Measurements from ENCODE around the gene IL12B.
"Not testable (repeated sequence)": the region's sequence is repeated elsewhere in the genome, so short reads cannot be mapped to it uniquely, and the experiment has no call there.

IL12B gene

DNA sequence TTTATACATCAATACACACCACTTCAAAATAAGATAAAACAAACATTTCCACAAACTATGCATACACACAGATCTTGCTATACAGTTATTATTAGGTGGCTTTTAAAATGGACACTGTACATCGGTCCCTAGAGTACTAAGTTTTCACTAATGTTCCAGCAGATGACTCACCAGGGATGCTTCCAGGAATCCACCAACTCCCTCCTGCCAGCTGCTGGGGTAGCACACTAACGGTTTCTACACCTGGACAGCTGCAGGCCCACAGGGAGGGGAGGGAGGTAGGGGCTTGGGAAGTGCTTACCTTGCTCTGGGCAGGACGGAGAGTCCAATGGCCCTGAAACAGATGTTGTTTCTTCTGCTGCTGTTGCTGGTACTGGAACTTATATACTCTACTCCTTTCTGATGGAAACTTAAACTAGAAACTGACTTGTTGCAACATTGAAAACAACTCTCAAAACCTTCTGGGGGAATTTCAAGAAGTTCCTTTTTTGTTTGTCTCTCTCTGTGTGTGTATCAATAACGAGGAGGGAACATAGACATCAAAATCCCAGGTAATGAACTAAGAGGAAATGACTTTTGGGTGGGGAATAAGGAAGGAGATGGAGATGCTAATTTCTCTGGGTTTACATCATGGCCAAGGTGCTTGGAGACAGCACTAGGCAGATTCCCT lies at the start of gene IL12B:
Gene IL12B, minus strand, starts transcription at position 357 of the 670 bp plus-strand sequence. CDS start 3,705 bp downstream, outside the sequence.
- no peak within 1 kb of the TSS for H3K4me3 ChIP-seq (ENCODE audit: low read depth, low read length)
- DNase-seq (ENCODE audit: low read depth): no peak
- TF ChIP-seq, protein P1, sequence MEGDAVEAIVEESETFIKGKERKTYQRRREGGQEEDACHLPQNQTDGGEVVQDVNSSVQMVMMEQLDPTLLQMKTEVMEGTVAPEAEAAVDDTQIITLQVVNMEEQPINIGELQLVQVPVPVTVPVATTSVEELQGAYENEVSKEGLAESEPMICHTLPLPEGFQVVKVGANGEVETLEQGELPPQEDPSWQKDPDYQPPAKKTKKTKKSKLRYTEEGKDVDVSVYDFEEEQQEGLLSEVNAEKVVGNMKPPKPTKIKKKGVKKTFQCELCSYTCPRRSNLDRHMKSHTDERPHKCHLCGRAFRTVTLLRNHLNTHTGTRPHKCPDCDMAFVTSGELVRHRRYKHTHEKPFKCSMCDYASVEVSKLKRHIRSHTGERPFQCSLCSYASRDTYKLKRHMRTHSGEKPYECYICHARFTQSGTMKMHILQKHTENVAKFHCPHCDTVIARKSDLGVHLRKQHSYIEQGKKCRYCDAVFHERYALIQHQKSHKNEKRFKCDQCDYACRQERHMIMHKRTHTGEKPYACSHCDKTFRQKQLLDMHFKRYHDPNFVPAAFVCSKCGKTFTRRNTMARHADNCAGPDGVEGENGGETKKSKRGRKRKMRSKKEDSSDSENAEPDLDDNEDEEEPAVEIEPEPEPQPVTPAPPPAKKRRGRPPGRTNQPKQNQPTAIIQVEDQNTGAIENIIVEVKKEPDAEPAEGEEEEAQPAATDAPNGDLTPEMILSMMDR (IDR thresholded peaks at IDR 0.05; ENCODE audit: control insufficient read depth, extremely low read depth, insufficient read depth): no peak

DNA sequence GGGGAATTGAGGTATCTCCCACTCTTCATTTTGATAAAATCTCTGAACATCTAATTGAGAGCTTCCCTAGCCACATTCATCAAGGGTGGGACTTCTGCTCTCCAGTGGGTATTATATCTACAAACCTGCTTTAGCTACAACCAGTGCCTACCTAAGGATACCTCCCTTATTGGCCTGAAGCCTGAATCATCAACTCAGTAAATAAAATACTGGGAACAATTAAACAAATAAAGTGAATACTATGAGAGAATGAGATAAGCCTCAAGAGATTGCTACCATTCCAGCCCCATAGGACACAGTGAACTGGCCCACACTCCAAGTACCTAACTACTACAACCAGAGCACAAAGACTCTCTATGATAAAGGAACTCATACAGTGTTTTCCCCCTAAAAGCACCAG lies 47.4 kb upstream of the IL12B start:
- peak; percentile 79 for DNase-seq (ENCODE audit: low read depth)
- no peak overlapping the region for H3K4me3 ChIP-seq (ENCODE audit: low read depth, low read length)
- TF ChIP-seq, protein P1 (IDR thresholded peaks at IDR 0.05; ENCODE audit: control insufficient read depth, extremely low read depth, insufficient read depth): no peak

DNA sequence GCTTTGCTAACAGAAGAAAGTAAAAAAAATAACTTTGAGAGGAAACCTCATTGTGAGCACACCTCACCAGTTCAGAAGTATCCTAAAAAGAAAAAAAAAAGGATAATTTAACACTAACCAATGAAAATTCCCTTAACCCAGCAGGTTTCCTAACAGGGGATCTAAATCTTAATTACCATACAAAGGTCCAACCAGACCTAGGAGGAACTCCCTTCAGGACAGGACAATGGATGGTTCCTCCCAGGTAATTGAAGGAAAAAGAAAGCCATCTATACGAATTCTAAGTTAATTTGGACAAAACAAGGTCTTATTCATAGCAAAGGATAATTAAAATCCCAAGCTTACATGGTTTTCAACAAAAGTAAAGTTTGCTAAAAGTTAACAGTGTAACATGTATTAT lies 37.6 kb upstream of the IL12B start:
- H3K4me3 ChIP-seq (ENCODE audit: low read depth, low read length); DNase-seq (ENCODE audit: low read depth): not testable (repeated sequence)

DNA sequence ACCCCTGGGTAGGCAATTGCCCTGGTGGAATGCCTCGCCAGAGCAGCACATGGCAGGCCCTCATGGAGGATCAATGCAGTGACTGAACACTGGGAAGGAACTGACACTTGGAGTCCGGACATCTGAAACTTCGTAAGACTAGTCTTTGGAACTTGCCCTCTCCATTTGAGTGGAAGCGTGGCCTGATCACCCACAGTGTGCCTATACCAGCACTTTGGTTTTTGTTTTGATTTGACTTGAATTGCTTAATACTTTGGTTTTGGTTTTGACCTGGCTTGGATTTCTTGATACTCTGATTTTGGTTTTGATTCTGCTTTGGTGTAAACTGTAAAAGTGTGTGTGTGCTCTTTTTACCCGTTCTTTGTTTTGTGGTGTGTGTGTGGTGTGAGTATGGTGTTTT lies 36.5 kb upstream of the IL12B start:
- not testable (repeated sequence) for DNase-seq (ENCODE audit: low read depth); H3K4me3 ChIP-seq (ENCODE audit: low read depth, low read length)

DNA sequence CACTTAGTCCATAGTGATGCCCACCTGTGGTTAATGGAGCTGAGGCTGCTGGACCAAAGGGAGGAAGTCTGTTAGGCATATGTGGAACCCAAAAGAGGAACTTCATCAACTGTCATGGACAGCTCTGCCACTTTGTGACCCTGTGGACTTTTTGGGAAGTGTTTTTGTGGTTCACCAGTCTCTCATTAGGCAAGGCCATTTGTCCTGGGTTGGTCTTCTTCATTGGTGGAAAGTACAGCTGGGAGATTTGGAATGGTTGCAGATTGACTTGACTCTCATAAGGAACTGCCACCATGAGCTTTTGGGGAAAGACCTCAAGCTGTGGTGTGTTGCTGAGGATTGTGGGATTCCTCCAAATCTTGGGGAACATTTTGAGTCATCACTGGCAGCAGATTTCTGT lies 31.9 kb upstream of the IL12B start:
- no peak overlapping the region for H3K4me3 ChIP-seq (ENCODE audit: low read depth, low read length)
- no peak for DNase-seq (ENCODE audit: low read depth)

DNA sequence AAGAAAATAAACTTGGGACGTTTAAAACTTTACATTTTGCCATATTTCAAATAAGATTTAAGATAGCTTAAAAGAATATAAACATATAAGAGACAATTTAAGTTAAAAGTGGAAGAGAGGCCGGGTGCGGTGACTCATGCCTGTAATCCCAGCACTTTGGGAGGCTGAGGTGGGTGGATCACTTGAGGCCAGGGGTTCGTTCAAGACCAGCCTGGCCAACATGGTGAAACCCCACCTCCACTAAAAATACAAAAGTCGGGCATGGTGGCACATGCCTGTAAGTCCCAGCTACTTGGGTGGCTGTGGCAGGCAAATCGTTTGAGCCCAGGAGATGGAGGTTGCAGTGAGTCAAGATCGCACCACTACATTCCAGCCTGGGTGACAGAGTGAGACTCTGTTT lies 29.6 kb upstream of the IL12B start:
- not testable (repeated sequence) for H3K4me3 ChIP-seq (ENCODE audit: low read depth, low read length); DNase-seq (ENCODE audit: low read depth)

More for the DNA sequence above, 31.9 kb upstream of the IL12B start:
- TF ChIP-seq, protein P1 (IDR thresholded peaks at IDR 0.05; ENCODE audit: control insufficient read depth, extremely low read depth, insufficient read depth): no peak

DNA sequence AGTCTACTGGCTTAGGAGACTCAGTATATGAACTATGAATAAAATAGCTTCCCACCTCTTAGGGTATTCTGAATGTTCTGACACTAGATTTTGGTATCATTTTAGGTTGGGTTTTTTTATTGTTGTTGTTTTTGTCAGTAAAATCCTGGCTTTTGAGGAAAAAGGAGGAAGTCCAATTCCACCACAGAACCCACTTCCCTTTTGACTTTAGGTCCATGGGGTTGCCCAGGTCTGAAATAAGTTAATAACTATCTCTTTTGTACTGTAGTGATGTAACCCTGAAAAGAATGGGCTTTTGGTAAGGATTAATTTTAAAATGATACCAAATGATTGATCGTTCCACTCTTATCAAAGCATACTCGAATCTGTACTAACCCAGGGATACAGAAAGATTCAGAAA lies 29.1 kb upstream of the IL12B start:
- DNase-seq (ENCODE audit: low read depth): no peak
- TF ChIP-seq, protein P1 (IDR thresholded peaks at IDR 0.05; ENCODE audit: control insufficient read depth, extremely low read depth, insufficient read depth): no peak
- no peak overlapping the region for H3K4me3 ChIP-seq (ENCODE audit: low read depth, low read length)

DNA sequence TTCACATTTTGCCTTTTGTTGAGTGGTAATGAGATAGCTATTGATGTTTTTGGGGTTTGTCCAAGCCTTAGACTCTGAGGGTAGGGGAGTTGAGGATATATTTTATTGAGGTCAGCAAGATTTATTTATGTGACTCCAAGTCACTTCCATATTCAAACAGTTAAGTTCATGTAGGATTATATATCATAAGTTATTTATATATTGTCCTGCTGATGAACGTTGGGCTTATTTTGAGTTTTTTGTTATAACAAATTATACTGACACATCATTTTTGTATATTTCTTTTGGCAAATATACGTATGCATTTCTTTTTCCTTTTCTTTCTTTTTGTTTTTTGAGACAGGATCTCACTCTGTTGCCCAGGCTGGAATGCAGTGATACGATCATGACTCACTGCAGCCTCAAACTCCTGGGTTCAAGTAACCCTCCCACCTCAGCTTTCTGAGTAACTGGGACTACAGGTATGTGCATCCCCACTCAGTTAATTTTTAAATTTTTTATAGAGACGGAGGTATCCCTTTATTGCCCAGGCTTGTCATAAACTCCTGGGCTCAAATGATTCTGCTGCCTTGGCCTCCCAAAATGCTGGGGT lies 23.5 kb upstream of the IL12B start:
- no peak overlapping the region for H3K4me3 ChIP-seq (ENCODE audit: low read depth, low read length)
- no peak for DNase-seq (ENCODE audit: low read depth)
- TF ChIP-seq, protein P1 (IDR thresholded peaks at IDR 0.05; ENCODE audit: control insufficient read depth, extremely low read depth, insufficient read depth): no peak

DNA sequence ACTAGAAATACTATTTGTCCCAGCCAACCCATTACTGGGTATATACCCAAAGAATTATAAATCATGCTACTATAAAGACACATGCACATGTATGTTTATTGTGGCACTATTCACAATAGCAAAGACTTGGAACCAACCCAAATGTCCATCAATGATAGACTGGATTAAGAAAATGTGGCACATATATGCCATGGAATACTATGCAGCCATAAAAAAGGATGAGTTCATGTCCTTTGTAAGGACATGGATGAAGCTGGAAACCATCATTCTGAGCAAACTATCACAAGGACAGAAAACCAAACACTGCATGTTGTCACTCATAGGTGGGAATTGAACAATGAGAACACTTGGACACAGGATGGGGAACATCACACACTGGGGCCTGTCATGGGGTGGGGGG lies 20.4 kb upstream of the IL12B start:
- not testable (repeated sequence) for H3K4me3 ChIP-seq (ENCODE audit: low read depth, low read length); DNase-seq (ENCODE audit: low read depth)

DNA sequence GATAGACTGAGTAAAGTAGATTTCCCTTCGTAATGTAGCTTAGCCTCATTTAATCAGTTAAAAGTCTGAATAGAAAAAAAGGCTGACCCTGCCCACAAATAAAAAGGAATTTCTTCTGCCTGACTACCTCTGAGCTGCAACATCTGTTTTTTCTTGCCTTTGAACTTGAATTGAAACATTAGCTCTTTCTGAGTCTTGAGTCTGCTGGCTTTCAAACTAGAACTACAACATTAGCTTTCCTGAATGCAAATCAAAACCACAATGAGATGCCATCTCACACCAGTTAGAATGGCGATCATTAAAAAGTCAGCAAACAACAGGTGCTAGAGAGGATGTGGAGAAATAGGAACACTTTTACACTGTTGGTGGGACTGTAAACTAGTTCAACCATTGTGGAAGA lies 19.9 kb upstream of the IL12B start:
- DNase-seq (ENCODE audit: low read depth); H3K4me3 ChIP-seq (ENCODE audit: low read depth, low read length): not testable (repeated sequence)
